Renal cortical epithelial cell (primary cell): ENCODE data around the gene SCAPER. TPM values are rescaled to one million over a fixed set of nuclear protein-coding genes. Genes with fewer than 3 reads are reported as not detected.
"Not testable (repeated sequence)": the region's sequence is repeated elsewhere in the genome, so short reads cannot be mapped to it uniquely, and the experiment has no call there.

Experiments
- DNase-seq: peaks from one replicate; pipeline ENCODE4 v3.0.0-alpha.2; 2011; ENCODE audit warnings: low read depth
- total RNA-seq: library from RNA; depleted of rRNA; stranded (reverse); fragments of >200 nt; gene quantifications from 2 replicates; pipeline ENCODE4 v1.2.3, GENCODE V29; 2014

The SCAPER gene
- total RNA-seq, 1 donor from 2014 or later, result 11.7 TPM

DNA sequence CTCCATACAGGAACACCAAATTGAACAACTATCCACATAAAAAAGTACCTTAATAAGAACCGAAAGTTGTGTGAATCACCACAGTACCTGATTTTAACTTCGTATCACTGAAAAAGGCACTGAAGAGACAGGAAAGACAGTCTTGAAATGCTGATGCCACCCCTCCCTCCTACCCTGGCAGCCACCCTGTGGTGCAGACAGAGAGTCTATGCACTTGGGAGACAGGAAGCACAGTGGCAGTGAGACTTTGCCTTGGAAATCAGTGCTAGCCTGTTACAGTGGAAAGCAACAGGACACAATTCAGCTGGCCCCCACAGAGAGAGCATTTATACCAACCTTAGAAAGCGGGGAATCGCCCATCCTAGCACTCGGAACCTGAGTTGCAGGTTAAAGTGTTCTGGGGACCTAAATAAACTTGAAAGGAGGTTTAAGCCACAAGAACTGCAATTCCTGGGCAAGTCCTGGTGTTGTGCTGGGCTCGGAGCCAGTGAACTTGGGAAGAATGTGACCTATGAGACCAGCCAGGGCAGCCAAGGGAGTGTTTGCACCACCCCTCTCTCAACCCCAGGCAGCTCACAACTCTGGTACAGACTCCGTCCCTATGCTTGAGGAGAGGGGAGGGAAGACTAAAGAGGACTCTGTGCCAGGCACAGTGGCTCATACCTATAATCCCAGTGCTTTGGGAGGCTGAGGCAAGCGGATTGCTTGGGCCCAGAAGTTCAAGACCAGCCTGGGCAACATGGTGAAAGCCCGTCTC, 328.4 kb downstream of the SCAPER start:
- peak; percentile 89 for DNase-seq

DNA sequence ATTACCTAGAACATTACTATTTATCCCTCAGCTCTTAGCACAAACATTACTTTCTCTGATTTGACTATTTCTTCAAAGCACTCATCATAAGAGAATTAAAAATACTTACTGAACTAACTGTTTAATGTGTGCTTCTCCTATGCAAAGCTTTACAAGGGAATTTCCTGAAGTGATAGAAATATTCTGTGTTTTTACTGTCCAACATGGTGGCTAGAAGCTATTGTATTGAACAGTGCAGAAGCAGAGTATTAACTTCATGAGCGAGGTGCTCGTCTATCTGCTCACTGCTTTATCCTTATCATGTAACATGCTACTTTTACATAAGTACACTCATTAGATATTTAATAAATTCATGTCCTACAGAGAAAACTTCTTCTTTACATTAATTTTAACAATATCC, 329.5 kb downstream of the SCAPER start:
- DNase-seq, result no peak

DNA sequence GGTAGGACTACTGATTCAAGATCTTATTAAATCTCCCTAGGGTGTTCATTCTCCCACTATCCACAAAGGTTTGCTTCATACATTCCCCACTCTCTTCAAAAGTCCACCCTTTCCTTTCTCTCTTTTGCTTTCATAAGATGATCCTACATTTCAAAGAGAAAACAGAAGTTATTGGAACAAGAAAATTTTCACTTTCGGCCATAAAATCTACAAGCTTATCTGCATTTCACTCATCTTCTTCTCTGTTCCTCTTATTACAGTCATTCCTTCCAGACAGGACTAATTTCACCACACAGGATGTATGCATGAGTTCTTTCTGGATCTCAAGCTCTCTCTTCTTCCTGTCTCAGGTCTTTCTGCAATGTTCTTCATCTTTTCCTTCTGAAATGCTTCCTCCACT, 329.9 kb downstream of the SCAPER start:
- peak; percentile 64 for DNase-seq

DNA sequence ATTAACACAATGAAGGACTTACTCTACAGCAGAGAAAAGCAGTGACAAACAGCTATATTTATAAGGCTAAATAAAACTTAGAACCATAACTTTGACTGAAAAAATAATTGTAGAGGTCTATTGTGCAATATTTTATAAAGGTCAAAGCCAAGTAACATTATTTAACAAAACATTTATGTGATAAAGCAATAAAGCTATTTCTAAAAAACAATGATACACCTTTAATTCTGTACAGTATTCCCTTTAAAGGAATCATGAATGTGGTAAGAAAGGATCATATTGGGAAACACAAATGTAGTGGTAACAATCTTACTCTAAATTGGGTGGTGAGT, 332.2 kb downstream of the SCAPER start:
- DNase-seq, result no peak

DNA sequence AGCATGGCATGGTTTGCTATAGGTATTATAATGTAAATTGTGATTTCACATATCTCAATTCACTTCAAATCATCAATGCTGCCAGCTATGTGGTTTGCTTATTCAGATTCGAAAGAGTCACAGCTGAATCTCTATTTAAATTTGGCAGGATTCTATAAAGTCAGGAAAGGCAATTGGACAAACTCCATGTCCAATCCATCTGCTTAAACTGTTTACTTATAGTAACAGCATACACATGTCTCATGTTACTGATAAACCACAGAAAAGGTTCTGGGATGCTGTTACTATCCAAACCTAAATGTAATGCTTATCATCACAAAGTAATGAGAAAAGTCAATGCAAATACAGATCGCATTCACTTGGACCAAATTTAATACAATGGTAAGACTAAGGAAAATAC, 338.9 kb downstream of the SCAPER start:
- DNase-seq, result no peak

DNA sequence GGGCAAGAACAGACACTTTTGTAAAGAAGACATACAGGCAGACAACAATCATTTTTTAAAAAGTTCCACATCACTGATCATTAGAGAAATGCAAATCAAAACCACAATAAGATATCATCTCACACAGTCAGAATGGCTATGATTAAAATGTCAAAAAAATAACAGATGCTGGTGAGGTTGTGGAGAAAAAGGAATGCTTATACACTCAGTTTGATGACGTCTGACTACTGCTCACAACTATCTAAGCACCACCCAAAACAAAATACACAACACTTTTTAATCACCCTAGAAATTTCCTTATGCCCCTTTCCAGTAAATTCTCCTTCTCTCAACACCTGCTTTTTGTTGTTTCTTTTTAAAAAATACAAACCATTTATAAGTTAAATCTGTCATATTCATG, 339.8 kb downstream of the SCAPER start:
- no peak for DNase-seq

DNA sequence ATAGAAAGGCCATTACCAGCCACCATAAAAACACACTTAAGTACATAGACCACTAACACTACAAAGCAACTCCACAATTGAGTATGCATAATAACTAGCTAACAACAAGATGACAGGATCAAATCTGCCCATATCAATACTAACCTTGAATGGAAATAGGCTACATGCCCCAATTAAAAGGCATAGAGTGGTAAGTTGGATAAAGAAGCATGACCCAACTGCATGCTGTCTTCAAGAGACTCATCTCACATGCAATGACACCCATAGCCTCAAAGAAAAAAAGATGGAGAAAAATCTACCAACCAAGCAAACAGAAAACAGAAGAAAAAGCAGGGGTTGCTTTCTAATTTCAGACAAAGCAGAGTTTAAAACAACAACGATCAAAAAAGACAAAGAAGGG, 349.9 kb downstream of the SCAPER start:
- no peak for DNase-seq

DNA sequence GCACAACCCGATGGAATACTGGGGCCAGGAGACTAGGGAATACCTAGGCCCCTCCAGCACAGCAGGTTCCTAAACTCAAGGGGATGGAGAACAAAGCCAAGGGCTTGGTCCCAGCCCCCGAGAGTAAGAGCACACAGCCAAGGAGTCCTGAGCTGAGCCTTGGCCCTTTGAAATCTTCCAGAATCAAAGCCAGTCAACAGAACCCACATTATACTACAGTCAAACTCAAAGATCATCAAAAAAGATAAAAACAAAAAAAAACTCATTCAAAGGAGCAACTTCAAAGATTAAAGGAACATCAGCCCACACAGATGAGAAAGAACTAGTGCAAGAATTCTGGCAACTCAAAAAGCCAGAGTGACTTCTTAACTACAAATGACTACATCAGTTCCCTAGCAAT, 351.6 kb downstream of the SCAPER start:
- DNase-seq, result no peak

DNA sequence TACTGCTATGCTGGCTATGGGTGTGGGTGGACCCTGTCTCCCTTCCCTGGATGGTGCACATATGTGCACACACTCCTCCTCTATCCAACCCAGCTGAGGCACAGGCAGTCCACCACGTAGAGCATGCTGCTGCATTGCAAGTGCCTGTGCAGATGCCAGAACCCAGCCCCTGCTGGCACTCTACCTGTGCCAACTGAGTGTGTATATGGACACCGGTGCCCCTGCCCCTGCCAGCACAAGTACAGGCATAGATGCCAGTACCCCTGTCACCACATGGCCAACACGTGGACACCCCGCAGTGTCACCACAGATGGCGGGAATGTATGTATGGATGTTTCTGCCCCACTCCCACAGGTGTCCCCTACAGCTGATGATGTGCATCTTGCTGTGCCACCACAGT, 352.0 kb downstream of the SCAPER start:
- no peak for DNase-seq

DNA sequence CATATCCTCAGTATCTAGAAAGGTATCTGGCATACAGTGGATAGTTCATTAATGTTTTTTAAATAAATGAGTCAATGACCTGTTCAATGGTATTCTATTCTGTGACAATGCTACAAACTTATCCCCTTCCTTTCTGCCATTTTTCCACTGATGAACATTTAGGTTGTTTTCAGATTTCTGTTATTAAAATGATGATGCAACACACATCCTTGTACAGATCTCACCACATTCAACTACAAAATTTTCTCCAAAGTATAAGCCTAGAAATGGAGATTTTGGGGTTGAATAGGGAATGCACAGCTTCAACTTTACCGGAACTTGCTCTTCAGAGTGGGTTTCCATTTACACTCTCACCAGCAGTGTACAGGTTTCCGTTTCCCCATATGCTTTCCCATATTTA, 358.3 kb downstream of the SCAPER start:
- no peak for DNase-seq

DNA sequence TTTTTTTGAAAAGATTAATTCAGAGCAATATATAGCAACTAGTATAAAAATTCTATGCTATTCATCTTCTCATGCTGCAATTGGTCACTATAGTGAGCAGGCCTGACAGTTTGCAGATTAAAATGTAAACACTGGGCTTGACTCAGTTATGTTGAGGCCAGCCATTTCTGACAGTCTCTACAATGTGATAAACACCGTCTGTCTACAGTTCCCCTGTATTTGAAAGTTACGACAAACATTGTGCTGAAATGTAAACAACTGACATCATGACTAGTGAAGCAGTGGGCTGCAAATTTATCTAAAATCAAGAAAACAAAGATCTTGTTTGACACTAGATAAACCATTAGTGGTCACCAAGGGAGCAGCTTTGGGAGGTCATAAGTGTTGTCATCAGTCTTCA, 371.1 kb downstream of the SCAPER start:
- no peak for DNase-seq

DNA sequence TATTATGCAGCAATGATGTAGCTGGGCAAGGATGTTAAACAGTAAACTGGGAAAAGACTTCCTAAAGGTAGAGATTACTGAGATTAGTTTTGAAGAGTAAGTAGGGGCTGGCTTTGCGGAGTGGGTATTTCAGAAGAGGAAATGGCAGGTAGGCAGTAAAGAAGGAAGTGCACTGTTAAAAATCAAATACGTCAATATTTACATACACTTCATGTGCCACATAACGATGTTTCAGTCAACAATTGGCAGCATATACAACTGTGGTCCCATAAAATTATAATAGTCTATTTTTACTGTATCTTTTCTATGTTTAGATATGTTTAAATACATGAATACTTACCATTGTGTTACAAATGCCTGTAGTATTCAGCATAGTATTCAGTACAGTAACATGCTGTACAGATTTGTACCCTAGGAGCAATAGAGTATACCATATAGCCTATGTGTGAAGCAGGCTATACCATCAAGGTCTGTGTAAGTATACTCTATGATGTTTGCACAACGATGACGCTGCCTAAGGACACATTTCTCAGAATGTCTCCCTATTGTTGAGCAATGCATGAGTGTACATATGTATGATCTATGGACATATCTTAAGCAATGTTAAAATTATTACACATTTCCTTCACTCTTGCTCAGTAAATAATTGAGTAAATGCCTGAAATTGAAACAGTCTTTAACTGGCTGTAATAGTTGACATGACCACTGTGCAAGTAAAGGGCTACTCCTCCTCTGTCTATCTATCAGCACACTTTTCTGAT, 371.9 kb downstream of the SCAPER start:
- DNase-seq, result no peak

DNA sequence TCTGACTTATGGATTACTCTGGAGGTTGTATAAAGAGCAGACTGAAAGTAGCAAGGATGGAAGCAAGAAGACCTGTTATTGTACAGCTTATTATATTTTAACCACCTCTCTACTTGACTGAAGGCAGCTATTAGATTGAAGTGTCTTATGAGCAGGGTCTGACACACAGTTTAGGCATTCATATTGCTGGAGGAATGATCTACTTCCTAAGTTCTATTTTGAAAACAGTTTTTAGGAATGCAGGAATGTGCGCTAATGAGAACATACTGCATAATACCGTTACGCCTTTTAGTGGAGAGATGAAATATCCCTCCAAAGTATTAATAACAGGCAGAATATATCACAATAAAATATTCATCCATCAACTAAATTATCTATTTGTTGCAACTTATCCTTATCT, 375.2 kb downstream of the SCAPER start:
- DNase-seq, result no peak

DNA sequence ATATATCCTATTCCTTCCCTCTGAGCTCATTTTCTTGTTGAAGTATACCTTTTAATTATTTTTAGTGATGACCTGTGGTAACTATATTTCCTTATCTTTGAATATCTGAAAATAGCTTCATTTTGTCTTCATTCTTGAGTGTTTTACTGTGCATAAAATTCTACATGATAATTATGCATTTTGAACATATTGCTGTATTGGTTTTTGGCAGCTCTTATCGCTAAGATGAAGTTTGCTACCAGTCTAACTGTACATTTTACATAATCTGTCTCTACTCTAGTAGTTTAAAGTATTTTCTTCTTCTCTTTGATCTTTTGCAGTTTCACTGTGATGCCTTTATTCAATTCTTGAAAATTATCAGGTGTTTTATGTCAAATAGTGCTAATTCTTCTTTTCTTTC, 379.0 kb downstream of the SCAPER start:
- no peak for DNase-seq

DNA sequence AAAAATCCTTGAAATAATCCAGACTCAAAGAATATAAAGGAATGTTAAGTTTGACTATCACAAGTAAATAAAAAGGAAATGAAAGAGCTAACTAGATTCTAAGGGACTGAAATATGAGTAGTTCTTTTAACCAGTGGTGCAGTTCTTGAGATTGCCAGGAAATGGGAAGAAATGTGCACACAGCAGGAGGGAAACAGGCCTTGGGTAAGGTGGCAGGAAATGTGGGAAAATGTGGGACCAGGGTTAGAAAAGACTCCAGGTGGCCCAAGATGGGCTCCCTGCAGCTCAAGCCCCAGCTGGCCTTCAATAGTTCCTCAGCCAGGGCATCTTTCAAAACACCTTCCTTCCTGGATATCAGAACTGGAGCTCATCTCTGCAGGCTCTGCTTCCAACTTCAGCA, 387.2 kb downstream of the SCAPER start:
- no peak for DNase-seq

DNA sequence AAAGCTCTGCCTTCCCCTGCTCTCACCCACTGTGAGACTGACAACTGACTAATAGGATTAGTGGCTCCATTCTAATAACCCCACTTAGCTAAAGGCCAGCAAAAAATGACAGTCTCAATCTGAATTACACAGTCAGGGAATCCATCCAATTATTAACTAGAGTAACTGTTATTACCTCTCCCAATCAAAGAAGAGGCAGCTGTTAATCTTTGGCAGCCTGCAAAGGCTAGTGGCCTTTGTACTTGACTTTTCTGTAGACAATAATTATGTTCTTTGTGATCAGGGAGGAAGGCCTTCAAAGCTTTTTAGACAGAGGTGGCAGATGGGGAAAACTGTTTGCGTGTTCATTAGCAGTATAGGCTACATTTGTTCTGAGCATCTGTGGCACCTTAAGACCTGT, 390.9 kb downstream of the SCAPER start:
- DNase-seq, result peak; percentile 60

DNA sequence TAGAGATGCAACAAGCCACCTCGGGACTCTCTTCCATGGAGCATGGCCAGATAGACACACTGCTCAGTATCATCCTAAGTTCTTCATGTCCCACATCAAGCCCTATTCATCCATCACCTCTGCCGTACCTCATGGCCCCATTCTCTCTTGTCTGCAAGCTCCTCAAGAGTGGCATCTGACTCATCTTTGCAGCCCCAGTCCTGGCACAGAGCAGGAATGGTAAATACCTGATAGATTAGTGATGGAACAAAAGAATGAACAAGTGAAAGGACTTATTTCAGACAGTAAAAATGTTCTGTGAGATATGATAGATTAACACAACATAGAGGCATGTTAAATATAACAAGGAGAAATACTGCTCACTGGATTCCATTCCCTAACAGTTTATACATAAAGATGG, 392.2 kb downstream of the SCAPER start:
- no peak for DNase-seq

DNA sequence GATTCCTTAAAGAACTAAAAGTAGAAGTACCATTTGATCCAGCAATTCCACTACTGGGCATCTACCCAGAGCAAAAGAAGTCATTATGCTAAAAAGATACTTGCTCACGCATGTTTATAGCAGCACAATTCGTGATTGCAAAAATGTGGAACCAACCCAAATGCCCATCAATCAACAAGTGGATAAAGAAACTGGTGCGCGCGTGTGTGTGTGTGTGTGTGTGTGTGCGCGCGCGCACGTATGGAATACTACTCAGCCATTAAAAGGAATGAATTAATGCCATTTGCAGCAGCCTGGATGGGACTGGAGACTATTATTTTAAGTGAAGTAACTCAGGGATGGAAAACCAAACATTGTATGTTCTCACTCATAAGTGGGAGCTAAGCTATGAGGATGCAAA, 394.5 kb downstream of the SCAPER start:
- not testable (repeated sequence) for DNase-seq

DNA sequence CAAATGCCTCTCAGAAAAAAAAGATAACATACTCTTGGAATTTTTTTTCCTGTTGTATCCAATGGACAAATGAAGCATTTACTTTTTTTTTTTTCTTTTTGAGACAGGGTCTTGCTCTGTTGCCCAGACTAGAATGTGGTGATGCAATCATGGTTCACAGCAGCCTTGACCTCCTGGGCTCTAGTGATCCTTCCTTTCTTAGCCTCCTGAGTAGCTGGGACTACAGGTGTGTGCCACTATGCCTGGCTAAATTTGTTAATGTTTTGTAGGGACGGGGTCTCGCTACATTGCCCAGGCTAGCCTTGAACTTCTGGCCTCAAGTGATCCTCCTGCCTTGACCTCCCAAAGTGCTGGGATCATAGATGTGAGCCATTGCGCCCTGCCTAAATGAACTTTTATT, 401.3 kb downstream of the SCAPER start:
- no peak for DNase-seq

DNA sequence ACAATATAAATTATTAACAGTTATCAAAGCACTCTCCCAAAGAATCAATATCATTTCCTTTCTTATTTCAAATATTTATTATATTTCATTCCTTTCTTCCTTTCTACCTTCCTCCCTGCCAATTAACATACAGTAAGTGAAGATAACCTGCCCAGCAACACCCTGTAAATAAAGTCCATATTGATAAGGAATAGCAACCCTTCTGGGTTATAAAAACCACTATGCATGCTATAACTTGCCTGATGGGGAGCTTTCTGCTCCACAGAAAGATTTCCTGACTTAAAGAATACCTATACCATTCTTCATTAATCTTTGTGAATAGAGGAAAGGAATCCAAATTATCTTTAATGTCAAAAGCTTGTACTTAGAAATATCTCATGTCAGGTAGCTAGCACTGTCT, 402.0 kb downstream of the SCAPER start:
- DNase-seq, result no peak

DNA sequence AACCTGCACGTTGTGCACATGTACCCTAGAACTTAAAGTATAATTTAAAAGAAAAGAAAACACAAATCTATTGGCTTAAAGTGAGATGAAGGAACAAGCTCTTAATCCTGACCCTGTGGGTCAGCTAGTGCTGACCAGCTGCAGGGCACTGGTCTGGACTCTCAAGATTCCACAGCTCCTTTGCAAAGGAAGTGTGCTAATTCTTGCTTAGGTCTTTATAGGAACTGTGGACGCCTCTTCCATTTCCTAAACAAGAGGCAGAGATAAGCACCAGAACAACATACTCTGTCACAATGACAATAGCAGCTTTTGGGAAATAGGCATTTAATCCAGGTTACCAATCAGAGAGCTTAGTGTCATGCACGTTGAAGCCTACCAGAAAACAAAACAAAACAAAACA, 402.5 kb downstream of the SCAPER start:
- no peak for DNase-seq

DNA sequence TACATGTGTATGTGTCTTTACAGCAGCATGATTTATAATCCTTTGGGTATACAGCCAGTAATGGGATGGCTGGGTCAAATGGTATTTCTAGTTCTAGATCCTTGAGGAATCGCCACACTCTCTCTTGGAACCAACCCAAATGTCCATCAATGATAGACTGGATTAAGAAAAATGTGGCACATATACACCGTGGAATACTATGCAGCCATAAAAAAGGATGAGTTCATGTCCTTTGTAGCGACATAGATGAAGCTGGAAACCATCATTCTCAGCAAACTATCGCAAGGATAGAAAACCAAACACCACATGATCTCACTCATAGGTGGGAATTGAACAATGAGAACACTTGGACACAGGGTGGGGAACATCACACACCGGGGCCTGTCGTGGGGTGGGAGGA, 403.0 kb downstream of the SCAPER start:
- not testable (repeated sequence) for DNase-seq

DNA sequence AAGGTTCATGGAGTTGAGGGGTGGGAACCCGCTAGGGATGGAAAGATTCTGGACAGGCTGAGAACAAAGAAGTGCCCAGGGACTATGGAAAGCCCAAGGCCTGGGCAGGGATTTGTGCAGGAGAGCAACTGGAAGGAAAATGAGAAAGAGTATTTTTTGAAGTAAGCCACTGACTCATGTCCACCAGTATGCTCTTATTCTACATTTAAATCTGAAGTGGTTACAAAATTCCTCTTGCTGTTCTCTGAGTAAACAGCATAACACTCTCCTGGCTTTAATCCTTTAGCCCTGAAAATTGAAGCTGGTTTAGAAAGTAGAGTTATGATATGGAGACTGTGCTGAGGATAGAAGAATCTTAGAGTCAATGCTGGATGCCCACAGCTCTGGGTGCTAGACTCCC, 403.4 kb downstream of the SCAPER start:
- DNase-seq, result peak; percentile 8

DNA sequence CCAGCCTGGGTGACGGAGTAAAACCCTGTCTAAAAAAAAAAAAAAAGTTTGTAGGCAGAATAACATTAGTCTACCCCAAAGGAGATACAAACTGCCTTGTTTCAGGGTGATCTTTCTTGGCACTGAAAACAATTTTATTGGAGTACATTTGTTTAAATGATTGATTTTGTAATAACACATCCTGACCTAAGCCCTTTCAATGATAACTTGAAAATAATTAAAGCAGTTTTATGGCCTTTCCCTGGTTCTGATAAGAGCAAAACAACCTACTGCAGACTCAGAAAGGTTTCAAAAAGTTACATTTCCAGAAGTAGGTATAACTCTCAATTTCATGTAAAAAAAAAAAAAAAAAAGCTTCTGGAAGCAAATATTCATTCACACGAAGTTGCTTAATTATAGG, 404.1 kb downstream of the SCAPER start:
- DNase-seq, result no peak
